HL-60 (cell line): ENCODE measurements around the gene SEC24B.

Experiments
- CTCF ChIP-seq: IDR thresholded peaks from one replicate; pipeline ENCODE4 v1.5.1; 2011; ENCODE audit warnings: low read length, control low read depth, inconsistent platforms; ENCODE audit not compliant: insufficient read depth
- GABPA ChIP-seq: IDR thresholded peaks from 2 replicates; pipeline ENCODE4 v1.6.1; 2012; ENCODE audit warnings: low read depth
- POLR2AphosphoS5 ChIP-seq: IDR thresholded peaks from 2 replicates; pipeline ENCODE4 v1.6.1; 2012; ENCODE audit warnings: low read depth
- REST ChIP-seq: IDR thresholded peaks from 2 replicates; pipeline ENCODE4 v1.6.1; 2012; ENCODE audit warnings: low read depth; ENCODE audit not compliant: insufficient replicate concordance

- TF ChIP-seq POLR2AphosphoS5 (no peak), CTCF (no peak), REST (no peak), GABPA (no peak)
Measured at GRCh38 chr4:109496875-109497274, 63.3 kb downstream of the SEC24B start.
